IMR-90 (cell line): ENCODE data around the gene PPP6R3. TPM values are rescaled to one million over a fixed set of nuclear protein-coding genes. Genes with fewer than 3 reads are reported as not detected.
A peak's percentile ranks its signal among the peaks of the same experiment; 100 is the strongest.

Experiments used
- ATAC-seq: fragments of 200-7000 bp; cut with Tn5 transposase; 2 replicates; pipeline ENCODE4 v1.9.1; 2020; ENCODE audit warnings: low read depth, mild to moderate bottlenecking, moderate library complexity
- BruUV-seq: library from RNA; stranded (reverse); fragments of 400-500 nt; replicated peaks from 2 replicates; lab custom pipeline; 2021; lab: Mats Ljungman, UMichigan
- CTCF ChIA-PET: fragments of 300-600 bp; formaldehyde crosslinking; extraction: SDS; loops from one replicate; lab custom pipeline; 2021; ENCODE audit warnings: antibody characterized with exemption; lab: Yijun Ruan, JAX
- POLR2A ChIA-PET: fragments of 300-600 bp; sonication (Branson Sonifier 250); formaldehyde crosslinking; loops from one replicate; lab custom pipeline; 2022; ENCODE audit warnings: antibody characterized with exemption; ENCODE audit not compliant: unreplicated experiment; lab: Charles Lee
- DNase-seq: peaks from one replicate; pipeline ENCODE4 v3.0.0; 2013
- H2AFZ ChIP-seq: replicated peaks from 2 replicates; pipeline ENCODE3; 2013; ENCODE audit warnings: low read length, mild to moderate bottlenecking; ENCODE audit not compliant: poor library complexity
- H2AK5ac ChIP-seq: 2 replicates; pipeline ENCODE4 v1.6.1; 2013; ENCODE audit warnings: low read depth, low read length, inconsistent platforms
- H2AK9ac ChIP-seq: replicated peaks from 2 replicates; pipeline ENCODE3; 2013; ENCODE audit warnings: mild to moderate bottlenecking, low read depth, low read length, moderate library complexity; ENCODE audit not compliant: poor library complexity
- H2BK120ac ChIP-seq: 2 replicates; pipeline ENCODE4 v1.6.1; 2013; ENCODE audit warnings: low read depth, low read length, inconsistent platforms
- H2BK15ac ChIP-seq: 3 replicates; pipeline ENCODE4 v1.6.1; 2013; ENCODE audit warnings: low read depth, low read length, inconsistent platforms
- H2BK20ac ChIP-seq: 2 replicates; pipeline ENCODE4 v1.6.1; 2013; ENCODE audit warnings: low read depth, mild to moderate bottlenecking, inconsistent platforms, low read length, moderate library complexity
- H2BK5ac ChIP-seq: 2 replicates; pipeline ENCODE4 v1.6.1; 2013; ENCODE audit warnings: mild to moderate bottlenecking, low read depth, low read length, inconsistent platforms; ENCODE audit not compliant: poor library complexity, severe bottlenecking
- H3K14ac ChIP-seq: replicated peaks from 2 replicates; pipeline ENCODE4 v1.6.1; 2013; ENCODE audit warnings: low read depth, low read length, inconsistent platforms
- H3K18ac ChIP-seq: 2 replicates; pipeline ENCODE4 v1.6.1; 2013; ENCODE audit warnings: low read depth, low read length, control low read depth
- H3K23ac ChIP-seq: 2 replicates; pipeline ENCODE4 v1.6.1; 2013; ENCODE audit warnings: low read depth, low read length, inconsistent platforms
- H3K27ac ChIP-seq: 2 replicates; pipeline ENCODE4 v1.5.1; 2013; ENCODE audit warnings: mild to moderate bottlenecking, control low read depth, low read length; ENCODE audit not compliant: insufficient read depth
- H3K27me3 ChIP-seq: 2 replicates; pipeline ENCODE4 v1.6.1; 2013; ENCODE audit warnings: low read length; ENCODE audit not compliant: control insufficient read depth, insufficient read depth
- H3K36me3 ChIP-seq: 2 replicates; pipeline ENCODE4 v1.6.1; 2013; ENCODE audit warnings: low read length, mixed read lengths; ENCODE audit not compliant: control insufficient read depth, insufficient read depth
- H3K4ac ChIP-seq: 2 replicates; pipeline ENCODE4 v1.6.1; 2013; ENCODE audit warnings: low read depth, low read length, inconsistent platforms
- H3K4me1 ChIP-seq: 2 replicates; pipeline ENCODE4 v1.6.1; 2013; ENCODE audit warnings: low read length, mixed read lengths; ENCODE audit not compliant: control insufficient read depth, insufficient read depth
- H3K4me2 ChIP-seq: 2 replicates; pipeline ENCODE4 v1.6.1; 2013; ENCODE audit warnings: low read depth, mild to moderate bottlenecking, control low read depth, low read length, moderate library complexity
- H3K4me3 ChIP-seq: 2 replicates; pipeline ENCODE4 v1.5.1; 2013; ENCODE audit warnings: low read depth, mild to moderate bottlenecking, control low read depth, low read length, moderate library complexity; ENCODE audit not compliant: insufficient read depth
- H3K56ac ChIP-seq: 2 replicates; pipeline ENCODE4 v1.6.1; 2013; ENCODE audit warnings: low read length, inconsistent platforms; ENCODE audit not compliant: insufficient read depth; ENCODE audit errors: extremely low read depth
- H3K79me1 ChIP-seq, 2 experiments: 2 replicates each; pipeline ENCODE4 v1.6.1; 2013; ENCODE audit warnings: low read length in 2 of 2, inconsistent platforms in 1 of 2, low read depth in 1 of 2
- H3K9ac ChIP-seq: 2 replicates; pipeline ENCODE4 v1.6.1; 2013; ENCODE audit warnings: low read depth, low read length, control low read depth
- H3K9me1 ChIP-seq: 2 replicates; pipeline ENCODE4 v1.6.1; 2013; ENCODE audit warnings: low read length, inconsistent platforms; ENCODE audit not compliant: insufficient read depth
- H3K9me3 ChIP-seq: 2 replicates; pipeline ENCODE4 v1.6.1; 2013; ENCODE audit warnings: low read length; ENCODE audit not compliant: control insufficient read depth, insufficient read depth
- H4K20me1 ChIP-seq: 2 replicates; pipeline ENCODE4 v1.6.1; 2013; ENCODE audit warnings: low read length, inconsistent platforms; ENCODE audit not compliant: insufficient read depth
- H4K5ac ChIP-seq: 2 replicates; pipeline ENCODE4 v1.6.1; 2013; ENCODE audit warnings: mild to moderate bottlenecking, low read depth, low read length, control low read depth
- H4K8ac ChIP-seq, 2 experiments: 2 replicates each; pipeline ENCODE4 v1.6.1; 2013; ENCODE audit warnings: low read depth in 2 of 2, low read length in 2 of 2, control low read depth in 1 of 2, inconsistent platforms in 1 of 2
- H4K91ac ChIP-seq: 2 replicates; pipeline ENCODE4 v1.6.1; 2013; ENCODE audit warnings: low read depth, low read length, inconsistent platforms; ENCODE audit not compliant: insufficient read depth
- BHLHE40 ChIP-seq: fragments of 150-350 bp; IDR thresholded peaks from 2 replicates; pipeline ENCODE4 v1.6.1; 2016; ENCODE audit warnings: mild to moderate bottlenecking, low read depth, low read length
- CEBPB ChIP-seq: IDR thresholded peaks from 2 replicates; pipeline ENCODE4 v1.6.1; 2012; ENCODE audit warnings: low read depth, low read length, improper control_type of control experiment
- CHD1 ChIP-seq: IDR thresholded peaks from 2 replicates; pipeline ENCODE4 v1.6.1; 2012; ENCODE audit warnings: low read depth, low read length, improper control_type of control experiment
- FOS ChIP-seq: fragments of 150-350 bp; IDR thresholded peaks from 2 replicates; pipeline ENCODE4 v1.6.1; 2016; ENCODE audit warnings: low read depth, low read length
- MAFK ChIP-seq: IDR thresholded peaks from 2 replicates; pipeline ENCODE4 v1.6.1; 2012; ENCODE audit warnings: low read depth, low read length, improper control_type of control experiment
- MAZ ChIP-seq: IDR thresholded peaks from 2 replicates; pipeline ENCODE4 v1.6.1; 2012; ENCODE audit warnings: low read depth, mild to moderate bottlenecking, low read length, improper control_type of control experiment, moderate library complexity, borderline replicate concordance
- MXI1 ChIP-seq: IDR thresholded peaks from 2 replicates; pipeline ENCODE4 v1.6.1; 2012; ENCODE audit warnings: low read depth, mild to moderate bottlenecking, low read length, moderate library complexity, borderline replicate concordance
- NFE2L2 ChIP-seq: fragments of 150-350 bp; IDR thresholded peaks from 2 replicates; pipeline ENCODE4 v1.6.1; 2016; ENCODE audit warnings: low read depth, mild to moderate bottlenecking, low read length
- POLR2A ChIP-seq: IDR thresholded peaks from 2 replicates; pipeline ENCODE4 v1.6.1; 2012; ENCODE audit warnings: mild to moderate bottlenecking, low read depth, low read length
- RAD21 ChIP-seq: IDR thresholded peaks from 2 replicates; pipeline ENCODE4 v1.6.1; 2012; ENCODE audit warnings: low read length, improper control_type of control experiment
- RCOR1 ChIP-seq: IDR thresholded peaks from 2 replicates; pipeline ENCODE4 v1.6.1; 2012; ENCODE audit warnings: mild to moderate bottlenecking, low read length, improper control_type of control experiment; ENCODE audit not compliant: insufficient replicate concordance
- RFX5 ChIP-seq: IDR thresholded peaks from 2 replicates; pipeline ENCODE4 v1.8.0; 2012; ENCODE audit warnings: low read depth, mild to moderate bottlenecking, low read length, moderate library complexity
- SMC3 ChIP-seq: fragments of 150-350 bp; IDR thresholded peaks from 2 replicates; pipeline ENCODE4 v1.6.1; 2016; ENCODE audit warnings: low read depth, mild to moderate bottlenecking, antibody characterized with exemption, low read length, moderate library complexity
- WGBS, 2 experiments: methylation state at CpG; one replicate each; pipeline versions ENCODE4 v1.1.5 to v1.1.7; 2013; ENCODE audit warnings: missing lambda C conversion rate in 2 of 2; ENCODE audit not compliant: insufficient read length in 1 of 2; ENCODE audit errors: extremely low coverage in 2 of 2; 5-methylcytosine and 5-hydroxymethylcytosine counted together
- dilution Hi-C: fragments of 300-500 bp; cut with HindIII; formaldehyde crosslinking; loops from one replicate; pipeline ENCODE4 v1.14.3; 2018; ENCODE audit warnings: low sequenced_read_pairs; ENCODE audit not compliant: unreplicated experiment
- in situ Hi-C: fragments of 300-500 bp; cut with MboI; formaldehyde crosslinking; loops from 3 replicates; pipeline ENCODE4 v1.14.3; 2019; ENCODE audit warnings: low sequenced_read_pairs, inconsistent platforms, mixed read lengths
- intact Hi-C: fragments of 100-400 bp; cut with micrococcal nuclease; formaldehyde crosslinking; loops from 2 replicates; pipeline ENCODE4 v1.10.0; 2022
- polyA plus RNA-seq, 3 experiments: library from polyadenylated mRNA; depleted of rRNA; stranded (reverse); fragments of >200 nt; gene quantifications; 2 replicates each; pipeline ENCODE4 v1.2.3, GENCODE V29; 2012; ENCODE audit warnings: low replicate concordance in 1 of 3
- total RNA-seq: library from RNA; depleted of rRNA; stranded (reverse); fragments of >200 nt; gene quantifications from 2 replicates; pipeline ENCODE4 v1.2.3, GENCODE V29; 2012
- TF ChIP-seq, protein P1 (sequence below): fragments of 150-350 bp; IDR thresholded peaks from 2 replicates; pipeline ENCODE4 v1.6.1; 2017; ENCODE audit warnings: mild to moderate bottlenecking, antibody characterized with exemption, low read length, low read depth
- TF ChIP-seq, protein P2 (sequence below): conservative IDR thresholded peaks from 2 replicates; pipeline ENCODE4 v1.5.1; 2012; ENCODE audit warnings: mild to moderate bottlenecking, low read depth, low read length, improper control_type of control experiment

The PPP6R3 gene
- total and polyA plus RNA-seq, 2 of the 4 experiments (the other 2 are of a cell fraction): 29.0 to 123 TPM

DNA sequence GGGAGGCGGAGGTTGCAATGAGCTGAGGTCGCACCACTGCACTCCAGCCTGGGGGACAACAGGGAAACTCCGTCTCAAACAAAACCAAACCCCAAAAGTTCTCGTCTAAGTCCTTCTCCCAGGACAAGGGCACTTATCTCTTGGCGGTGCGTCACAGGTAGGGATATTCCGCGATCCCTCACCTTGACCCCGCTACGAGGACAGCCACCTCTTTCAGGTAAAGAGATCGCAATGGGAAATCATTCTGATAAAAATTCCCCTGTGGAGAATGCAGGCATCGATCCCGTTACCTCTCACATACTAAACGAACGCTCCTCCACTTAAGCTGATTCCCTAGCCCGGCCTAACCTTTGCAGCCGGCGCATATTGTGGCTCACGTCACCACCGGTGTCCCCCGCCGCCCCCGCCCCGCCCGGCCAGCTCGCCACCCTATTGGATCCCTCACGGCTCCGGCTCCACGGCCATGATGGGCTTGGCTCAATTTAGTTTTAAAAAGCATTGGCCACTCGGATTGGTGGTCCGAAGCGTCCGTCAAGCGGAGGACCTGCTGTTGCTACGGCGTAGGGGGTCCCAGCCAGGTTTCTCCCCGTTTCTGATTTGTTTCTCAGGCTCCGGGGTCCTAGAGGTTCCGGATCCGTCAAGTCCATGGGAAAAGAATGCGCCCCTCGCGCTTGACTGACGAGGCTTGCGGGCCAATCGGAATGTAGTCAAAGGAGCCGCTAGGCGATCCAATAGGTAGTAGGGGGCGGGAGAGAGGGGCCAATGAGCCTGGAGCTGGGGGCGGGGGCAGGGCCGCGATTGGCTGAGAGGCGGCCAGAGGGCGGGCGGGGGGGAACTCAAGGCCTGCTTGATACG lies 439 bp upstream of the PPP6R3 start:
- peak overlapping the region; percentile 90 for H3K4me3 ChIP-seq
- POLR2A ChIA-PET: no interaction called here
- WGBS, 2 experiments: 0% methylated on average over 15 of the region's 56 CpGs; no CpG with 5 or more reads in 1 of the 2 experiments
- no peak for TF ChIP-seq SMC3
- TF ChIP-seq FOS: peak; percentile 77
- TF ChIP-seq, protein P1, sequence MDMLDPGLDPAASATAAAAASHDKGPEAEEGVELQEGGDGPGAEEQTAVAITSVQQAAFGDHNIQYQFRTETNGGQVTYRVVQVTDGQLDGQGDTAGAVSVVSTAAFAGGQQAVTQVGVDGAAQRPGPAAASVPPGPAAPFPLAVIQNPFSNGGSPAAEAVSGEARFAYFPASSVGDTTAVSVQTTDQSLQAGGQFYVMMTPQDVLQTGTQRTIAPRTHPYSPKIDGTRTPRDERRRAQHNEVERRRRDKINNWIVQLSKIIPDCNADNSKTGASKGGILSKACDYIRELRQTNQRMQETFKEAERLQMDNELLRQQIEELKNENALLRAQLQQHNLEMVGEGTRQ: no peak
- peak; percentile 80 for TF ChIP-seq MAZ
- no peak for TF ChIP-seq NFE2L2
- no peak for TF ChIP-seq RCOR1
- TF ChIP-seq, protein P2, sequence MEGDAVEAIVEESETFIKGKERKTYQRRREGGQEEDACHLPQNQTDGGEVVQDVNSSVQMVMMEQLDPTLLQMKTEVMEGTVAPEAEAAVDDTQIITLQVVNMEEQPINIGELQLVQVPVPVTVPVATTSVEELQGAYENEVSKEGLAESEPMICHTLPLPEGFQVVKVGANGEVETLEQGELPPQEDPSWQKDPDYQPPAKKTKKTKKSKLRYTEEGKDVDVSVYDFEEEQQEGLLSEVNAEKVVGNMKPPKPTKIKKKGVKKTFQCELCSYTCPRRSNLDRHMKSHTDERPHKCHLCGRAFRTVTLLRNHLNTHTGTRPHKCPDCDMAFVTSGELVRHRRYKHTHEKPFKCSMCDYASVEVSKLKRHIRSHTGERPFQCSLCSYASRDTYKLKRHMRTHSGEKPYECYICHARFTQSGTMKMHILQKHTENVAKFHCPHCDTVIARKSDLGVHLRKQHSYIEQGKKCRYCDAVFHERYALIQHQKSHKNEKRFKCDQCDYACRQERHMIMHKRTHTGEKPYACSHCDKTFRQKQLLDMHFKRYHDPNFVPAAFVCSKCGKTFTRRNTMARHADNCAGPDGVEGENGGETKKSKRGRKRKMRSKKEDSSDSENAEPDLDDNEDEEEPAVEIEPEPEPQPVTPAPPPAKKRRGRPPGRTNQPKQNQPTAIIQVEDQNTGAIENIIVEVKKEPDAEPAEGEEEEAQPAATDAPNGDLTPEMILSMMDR: no peak
- TF ChIP-seq MXI1: no peak
- TF ChIP-seq POLR2A: no peak
- TF ChIP-seq RFX5: peak; percentile 63
- TF ChIP-seq MAFK: no peak
- no peak for TF ChIP-seq CEBPB
- no peak for TF ChIP-seq RAD21
- no peak; the same call in 1 of the 2 replicates for TF ChIP-seq CHD1
- TF ChIP-seq BHLHE40: no peak

More for the DNA sequence above, 439 bp upstream of the PPP6R3 start:
- BruUV-seq: no TSS peak
- CTCF ChIA-PET: no interaction called here
- H3K27me3 ChIP-seq: peaks cover 3% of the 10 kb centered on the region; the same call in 1 of the 2 replicates
- in situ Hi-C loops: no loop called here
- dilution Hi-C loops: no loop called here
- H2BK5ac ChIP-seq: peak overlapping the region; percentile 61
- peaks cover 2% of the 10 kb centered on the region; the same call in 1 of the 2 replicates for H3K36me3 ChIP-seq
- peaks cover 5% of the 10 kb centered on the region for H3K4me1 ChIP-seq
- peaks cover 0 to 20% of the 10 kb centered on the region in 2 experiments; a peak in 2 of 4 replicates for H3K79me1 ChIP-seq
- H2BK20ac ChIP-seq: no peak overlapping the region
- H3K4me2 ChIP-seq: peak overlapping the region; percentile 59
- ATAC-seq (peak; percentile 91), DNase-seq (peak; percentile 98)
- H3K23ac ChIP-seq: no peak overlapping the region
- H3K4ac ChIP-seq: peak overlapping the region; percentile 25; the same call in 1 of the 2 replicates
- 0 out of 2 replicates have a peak overlapping the region, but pooled peaks have one; percentile 9 for H2BK120ac ChIP-seq
- H3K56ac ChIP-seq: peak overlapping the region; percentile 27; the same call in 1 of the 2 replicates
- H2AK5ac ChIP-seq: no peak overlapping the region
- H3K27ac ChIP-seq: peak overlapping the region; percentile 88
- H3K9me1 ChIP-seq: peaks cover 6% of the 10 kb centered on the region
- peak overlapping the region; percentile 51 for H3K9ac ChIP-seq
- no peak overlapping the region for H2BK15ac ChIP-seq
- no peak overlapping the region; the same call in 1 of the 2 replicates for H4K91ac ChIP-seq
- H4K5ac ChIP-seq: peak overlapping the region; percentile 60
- no peak overlapping the region for H3K18ac ChIP-seq
- intact Hi-C loops: loop anchor here (5.0 to 10.0 kb wide), 2 partner anchors 47 to 115 kb away; no protein-coding TSS in a partner anchor
- H2AK9ac ChIP-seq: no peak overlapping the region
- peaks cover 42% of the 10 kb centered on the region for H4K20me1 ChIP-seq
- H4K8ac ChIP-seq: peak overlapping the region in 1 of 2 experiments; percentile 82; a peak in 1 of 4 replicates
- no peaks in the 10 kb centered on the region for H3K9me3 ChIP-seq
- H2AFZ ChIP-seq: peak overlapping the region; percentile 93
- H3K14ac ChIP-seq: 0 out of 2 replicates have a peak overlapping the region, but pooled peaks have one; percentile 23
